Measurements from ENCODE around the gene TSHZ3. TPM values are rescaled to one million over a fixed set of nuclear protein-coding genes. Genes with fewer than 3 reads are reported as not detected.

Gene TSHZ3
- total RNA-seq, 1 donor from 2014 or later: 6.1 TPM

DNA sequence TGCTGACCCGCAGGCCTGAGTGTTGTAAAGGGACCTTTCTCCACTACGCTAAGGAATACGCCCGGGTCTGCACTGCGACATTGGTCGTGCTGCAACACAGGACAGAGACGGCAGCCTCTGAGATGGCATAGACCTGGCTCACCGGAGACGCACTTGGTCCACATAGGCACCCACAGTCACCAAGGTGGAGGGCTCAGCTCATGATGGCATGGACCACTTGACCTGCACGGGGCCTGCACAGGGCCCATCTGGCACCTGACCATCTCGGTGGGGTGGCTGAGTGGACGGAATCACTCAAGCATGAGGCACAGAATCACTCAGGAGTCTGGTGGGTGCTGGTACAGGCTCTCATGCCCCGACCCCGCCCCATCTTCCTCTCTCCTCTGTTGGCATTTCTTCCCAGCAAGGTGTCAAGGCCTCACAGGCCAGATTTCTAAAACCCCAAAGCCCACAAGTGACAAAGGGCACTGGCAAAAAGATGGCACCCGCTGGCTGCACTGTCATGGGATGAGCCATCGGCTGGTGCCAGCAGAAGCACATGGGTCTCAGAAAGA is 45.9 kb downstream of the TSHZ3 start:
- H3K36me3 ChIP-seq (ENCODE audit: insufficient read depth, low read length): peaks cover 4% of the 10 kb centered on the region
- Mint-ChIP-seq H3K4me1 (ENCODE audit: low read depth, unreplicated experiment) (no peaks in the 10 kb centered on the region), H3K27me3 (ENCODE audit: low read depth, unreplicated experiment) (no peaks in the 10 kb centered on the region), H3K9me3 (ENCODE audit: unreplicated experiment) (no peaks in the 10 kb centered on the region), H3K4me3 (ENCODE audit: unreplicated experiment) (no peak overlapping the region), H3K36me3 (ENCODE audit: low read depth, unreplicated experiment) (peaks cover 2% of the 10 kb centered on the region), H3K27ac (ENCODE audit: unreplicated experiment) (no peak overlapping the region)
- H3K79me2 ChIP-seq (ENCODE audit: insufficient read depth, low read length): peaks cover 64% of the 10 kb centered on the region
- no peaks in the 10 kb centered on the region for H3K9me3 ChIP-seq (ENCODE audit: insufficient read depth, low read depth, low read length)
- no peak overlapping the region for H2AFZ ChIP-seq (ENCODE audit: low read depth, low read length)
- peaks cover 54% of the 10 kb centered on the region for H4K20me1 ChIP-seq (ENCODE audit: insufficient read depth, low read length)
- H3K4me2 ChIP-seq (ENCODE audit: low read length): no peak overlapping the region
- TF ChIP-seq, protein P1, sequence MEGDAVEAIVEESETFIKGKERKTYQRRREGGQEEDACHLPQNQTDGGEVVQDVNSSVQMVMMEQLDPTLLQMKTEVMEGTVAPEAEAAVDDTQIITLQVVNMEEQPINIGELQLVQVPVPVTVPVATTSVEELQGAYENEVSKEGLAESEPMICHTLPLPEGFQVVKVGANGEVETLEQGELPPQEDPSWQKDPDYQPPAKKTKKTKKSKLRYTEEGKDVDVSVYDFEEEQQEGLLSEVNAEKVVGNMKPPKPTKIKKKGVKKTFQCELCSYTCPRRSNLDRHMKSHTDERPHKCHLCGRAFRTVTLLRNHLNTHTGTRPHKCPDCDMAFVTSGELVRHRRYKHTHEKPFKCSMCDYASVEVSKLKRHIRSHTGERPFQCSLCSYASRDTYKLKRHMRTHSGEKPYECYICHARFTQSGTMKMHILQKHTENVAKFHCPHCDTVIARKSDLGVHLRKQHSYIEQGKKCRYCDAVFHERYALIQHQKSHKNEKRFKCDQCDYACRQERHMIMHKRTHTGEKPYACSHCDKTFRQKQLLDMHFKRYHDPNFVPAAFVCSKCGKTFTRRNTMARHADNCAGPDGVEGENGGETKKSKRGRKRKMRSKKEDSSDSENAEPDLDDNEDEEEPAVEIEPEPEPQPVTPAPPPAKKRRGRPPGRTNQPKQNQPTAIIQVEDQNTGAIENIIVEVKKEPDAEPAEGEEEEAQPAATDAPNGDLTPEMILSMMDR (IDR thresholded peaks at IDR 0.05; ENCODE audit: insufficient read depth, low read depth, low read length): no peak
- no peak for TF ChIP-seq EZH2 (IDR thresholded peaks at IDR 0.05; ENCODE audit: insufficient read depth, low read length)
- no peak overlapping the region for H3K9ac ChIP-seq (ENCODE audit: low read length)
- FAIRE-seq (no peak), DNase-seq (ENCODE audit: low read depth) (no peak)
- no peak overlapping the region for H3K27ac ChIP-seq (ENCODE audit: low read depth, low read length)
- H3K4me3 ChIP-seq (ENCODE audit: insufficient read depth, low read depth, low read length): no peak overlapping the region
- no peaks in the 10 kb centered on the region for H3K27me3 ChIP-seq (ENCODE audit: insufficient read depth, low read length)
- H3K4me1 ChIP-seq (ENCODE audit: insufficient read depth, low read length): no peaks in the 10 kb centered on the region

DNA sequence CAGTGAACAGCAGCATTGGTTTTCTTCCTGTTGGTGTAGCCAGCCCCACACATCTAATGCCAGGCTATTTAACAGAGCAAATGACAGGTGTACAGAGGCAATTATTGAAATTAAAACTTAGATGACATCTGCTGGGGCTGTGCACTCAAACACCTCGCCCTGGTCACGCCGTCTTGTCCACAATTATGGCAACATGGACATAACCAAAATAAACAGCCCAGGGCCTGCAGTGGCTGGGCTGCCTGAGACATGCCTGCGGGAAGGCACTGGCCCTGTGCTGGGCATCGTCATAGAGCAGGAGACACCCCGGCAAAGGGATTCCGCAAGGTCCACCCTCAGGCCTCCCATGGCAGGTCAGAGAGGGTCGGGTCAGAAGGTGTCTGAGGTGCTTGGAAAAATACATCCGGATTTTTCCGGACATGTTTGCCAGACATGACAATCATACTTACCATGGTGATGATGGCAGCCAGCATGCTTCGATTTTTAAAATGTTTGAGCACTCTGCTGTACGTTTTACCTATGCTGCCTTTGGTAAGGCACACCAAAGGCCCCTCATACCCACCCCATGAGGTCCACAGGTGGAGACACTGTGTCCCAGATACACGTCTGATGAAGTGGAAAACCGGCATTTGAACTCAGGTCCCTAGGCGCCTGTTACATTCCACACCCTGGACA is 47.8 kb downstream of the TSHZ3 start:
- no peaks in the 10 kb centered on the region for H3K27me3 ChIP-seq (ENCODE audit: insufficient read depth, low read length)
- no peaks in the 10 kb centered on the region for H3K4me1 ChIP-seq (ENCODE audit: insufficient read depth, low read length)
- peaks cover 4% of the 10 kb centered on the region for H3K36me3 ChIP-seq (ENCODE audit: insufficient read depth, low read length)
- no peaks in the 10 kb centered on the region for H3K9me3 ChIP-seq (ENCODE audit: insufficient read depth, low read depth, low read length)
- H3K9ac ChIP-seq (ENCODE audit: low read length): no peak overlapping the region
- no peak overlapping the region for H3K4me3 ChIP-seq (ENCODE audit: insufficient read depth, low read depth, low read length)
- TF ChIP-seq, protein P1 (IDR thresholded peaks at IDR 0.05; ENCODE audit: insufficient read depth, low read depth, low read length): no peak
- no peak for TF ChIP-seq EZH2 (IDR thresholded peaks at IDR 0.05; ENCODE audit: insufficient read depth, low read length)
- no peak overlapping the region for H3K27ac ChIP-seq (ENCODE audit: low read depth, low read length)
- no peaks in the 10 kb centered on the region for H3K4me1 Mint-ChIP-seq (ENCODE audit: low read depth, unreplicated experiment)
- FAIRE-seq: no peak
- no peak overlapping the region for H2AFZ ChIP-seq (ENCODE audit: low read depth, low read length)
- no peak overlapping the region for H3K27ac Mint-ChIP-seq (ENCODE audit: unreplicated experiment)
- peaks cover 2% of the 10 kb centered on the region for H3K36me3 Mint-ChIP-seq (ENCODE audit: low read depth, unreplicated experiment)
- DNase-seq (ENCODE audit: low read depth): no peak
- peaks cover 65% of the 10 kb centered on the region for H3K79me2 ChIP-seq (ENCODE audit: insufficient read depth, low read length)
- no peaks in the 10 kb centered on the region for H3K9me3 Mint-ChIP-seq (ENCODE audit: unreplicated experiment)
- H3K4me2 ChIP-seq (ENCODE audit: low read length): no peak overlapping the region
- H3K27me3 Mint-ChIP-seq (ENCODE audit: low read depth, unreplicated experiment): no peaks in the 10 kb centered on the region
- H4K20me1 ChIP-seq (ENCODE audit: insufficient read depth, low read length): peaks cover 56% of the 10 kb centered on the region
- H3K4me3 Mint-ChIP-seq (ENCODE audit: unreplicated experiment): no peak overlapping the region

DNA sequence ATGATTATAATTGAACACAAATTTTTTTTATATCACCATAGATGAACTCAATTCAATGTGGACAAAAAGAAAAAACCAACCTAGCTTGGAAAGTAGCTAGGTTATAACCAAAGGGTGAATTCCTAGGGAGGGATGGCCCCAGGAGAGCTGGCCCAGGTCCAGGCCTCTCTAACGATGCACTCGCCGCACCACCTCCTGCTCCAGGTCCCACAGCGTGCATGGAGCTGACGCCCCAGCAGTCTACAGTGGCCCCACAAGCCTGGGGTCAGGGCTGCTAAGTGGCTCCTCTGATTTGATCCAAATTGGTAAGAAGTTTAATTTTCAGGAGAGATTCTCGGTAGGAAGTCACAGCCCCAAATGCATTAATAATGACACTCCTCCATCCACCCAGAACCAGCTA is 48.8 kb downstream of the TSHZ3 start:
- Histone ChIP-seq H3K27ac (ENCODE audit: low read depth, low read length) (no peak overlapping the region), H3K4me1 (ENCODE audit: insufficient read depth, low read length) (no peaks in the 10 kb centered on the region), H3K9me3 (ENCODE audit: insufficient read depth, low read depth, low read length) (no peaks in the 10 kb centered on the region), H3K36me3 (ENCODE audit: insufficient read depth, low read length) (no peaks in the 10 kb centered on the region), H4K20me1 (ENCODE audit: insufficient read depth, low read length) (peaks cover 58% of the 10 kb centered on the region), H3K4me3 (ENCODE audit: insufficient read depth, low read depth, low read length) (no peak overlapping the region), H2AFZ (ENCODE audit: low read depth, low read length) (no peak overlapping the region), H3K4me2 (ENCODE audit: low read length) (no peak overlapping the region), H3K27me3 (ENCODE audit: insufficient read depth, low read length) (no peaks in the 10 kb centered on the region), H3K79me2 (ENCODE audit: insufficient read depth, low read length) (peaks cover 62% of the 10 kb centered on the region), H3K9ac (ENCODE audit: low read length) (no peak overlapping the region)
- DNase-seq (ENCODE audit: low read depth): no peak
- no peaks in the 10 kb centered on the region for H3K27me3 Mint-ChIP-seq (ENCODE audit: low read depth, unreplicated experiment)
- no peak overlapping the region for H3K4me3 Mint-ChIP-seq (ENCODE audit: unreplicated experiment)
- TF ChIP-seq EZH2 (IDR thresholded peaks at IDR 0.05; ENCODE audit: insufficient read depth, low read length): no peak
- TF ChIP-seq, protein P1 (IDR thresholded peaks at IDR 0.05; ENCODE audit: insufficient read depth, low read depth, low read length): no peak
- FAIRE-seq: no peak
- peaks cover 2% of the 10 kb centered on the region for H3K9me3 Mint-ChIP-seq (ENCODE audit: unreplicated experiment)
- no peaks in the 10 kb centered on the region for H3K4me1 Mint-ChIP-seq (ENCODE audit: low read depth, unreplicated experiment)
- H3K27ac Mint-ChIP-seq (ENCODE audit: unreplicated experiment): no peak overlapping the region
- peaks cover 2% of the 10 kb centered on the region for H3K36me3 Mint-ChIP-seq (ENCODE audit: low read depth, unreplicated experiment)

All from astrocyte (in vitro differentiated cells and primary cell).